Measurements from ENCODE around the gene CPNE1. TPM values are rescaled to one million over a fixed set of nuclear protein-coding genes. Genes with fewer than 3 reads are reported as not detected.

Gene CPNE1
- total and polyA plus RNA-seq, 2 of the 8 experiments (the other 6 are each of a cell fraction or from before 2014, with no cell fraction given) = 294 to 346 TPM

- TF ChIP-seq CBX8 (IDR thresholded peaks at IDR 0.05; ENCODE audit: borderline replicate concordance, low read depth, low read length) (no peak), RXRA (IDR thresholded peaks at IDR 0.05; ENCODE audit: insufficient read depth, low read depth, low read length) (no peak), CHD7 (IDR thresholded peaks at IDR 0.05; ENCODE audit: insufficient replicate concordance, low read length) (no peak), SP4 (IDR thresholded peaks at IDR 0.05; ENCODE audit: low read length) (no peak)
Measured at GRCh38 chr20:35607003-35607735, 57.5 kb downstream of the CPNE1 start (continued).
